PFSK-1 (cell line): Measurements from ENCODE around the gene FGD4.

Source experiments
- FOXP2 ChIP-seq: optimal IDR thresholded peaks from 2 replicates; pipeline ENCODE3; 2011; ENCODE audit warnings: borderline replicate concordance, control low read depth, inconsistent platforms; ENCODE audit not compliant: insufficient read depth; ENCODE audit errors: extremely low read length, extremely low read depth
- POLR2AphosphoS5 ChIP-seq: IDR thresholded peaks from 2 replicates; pipeline ENCODE4 v1.6.1; 2012; ENCODE audit warnings: low read depth, mild to moderate bottlenecking, control low read depth, low read length, moderate library complexity
- SIN3A ChIP-seq: IDR thresholded peaks from 2 replicates; pipeline ENCODE4 v1.6.1; 2012; ENCODE audit warnings: mild to moderate bottlenecking, low read length, moderate library complexity, borderline replicate concordance; ENCODE audit not compliant: insufficient read depth
- TAF1 ChIP-seq: IDR thresholded peaks from 2 replicates; pipeline ENCODE4 v1.6.1; 2012; ENCODE audit warnings: low read length, control low read depth, borderline replicate concordance; ENCODE audit not compliant: insufficient read depth
- TF ChIP-seq, protein P1 (sequence below), 2 experiments: IDR thresholded peaks; 2 replicates each; pipeline versions ENCODE4 v1.6.1 to v1.8.0; 2011 to 2012; ENCODE audit warnings: low read depth in 2 of 2, low read length in 2 of 2, control low read depth in 1 of 2, inconsistent platforms in 1 of 2, mild to moderate bottlenecking in 1 of 2, moderate library complexity in 1 of 2; ENCODE audit not compliant: insufficient read depth in 1 of 2

- no peak for TF ChIP-seq POLR2AphosphoS5
- TF ChIP-seq TAF1: no peak
- no peak for TF ChIP-seq SIN3A
- TF ChIP-seq, protein P1, sequence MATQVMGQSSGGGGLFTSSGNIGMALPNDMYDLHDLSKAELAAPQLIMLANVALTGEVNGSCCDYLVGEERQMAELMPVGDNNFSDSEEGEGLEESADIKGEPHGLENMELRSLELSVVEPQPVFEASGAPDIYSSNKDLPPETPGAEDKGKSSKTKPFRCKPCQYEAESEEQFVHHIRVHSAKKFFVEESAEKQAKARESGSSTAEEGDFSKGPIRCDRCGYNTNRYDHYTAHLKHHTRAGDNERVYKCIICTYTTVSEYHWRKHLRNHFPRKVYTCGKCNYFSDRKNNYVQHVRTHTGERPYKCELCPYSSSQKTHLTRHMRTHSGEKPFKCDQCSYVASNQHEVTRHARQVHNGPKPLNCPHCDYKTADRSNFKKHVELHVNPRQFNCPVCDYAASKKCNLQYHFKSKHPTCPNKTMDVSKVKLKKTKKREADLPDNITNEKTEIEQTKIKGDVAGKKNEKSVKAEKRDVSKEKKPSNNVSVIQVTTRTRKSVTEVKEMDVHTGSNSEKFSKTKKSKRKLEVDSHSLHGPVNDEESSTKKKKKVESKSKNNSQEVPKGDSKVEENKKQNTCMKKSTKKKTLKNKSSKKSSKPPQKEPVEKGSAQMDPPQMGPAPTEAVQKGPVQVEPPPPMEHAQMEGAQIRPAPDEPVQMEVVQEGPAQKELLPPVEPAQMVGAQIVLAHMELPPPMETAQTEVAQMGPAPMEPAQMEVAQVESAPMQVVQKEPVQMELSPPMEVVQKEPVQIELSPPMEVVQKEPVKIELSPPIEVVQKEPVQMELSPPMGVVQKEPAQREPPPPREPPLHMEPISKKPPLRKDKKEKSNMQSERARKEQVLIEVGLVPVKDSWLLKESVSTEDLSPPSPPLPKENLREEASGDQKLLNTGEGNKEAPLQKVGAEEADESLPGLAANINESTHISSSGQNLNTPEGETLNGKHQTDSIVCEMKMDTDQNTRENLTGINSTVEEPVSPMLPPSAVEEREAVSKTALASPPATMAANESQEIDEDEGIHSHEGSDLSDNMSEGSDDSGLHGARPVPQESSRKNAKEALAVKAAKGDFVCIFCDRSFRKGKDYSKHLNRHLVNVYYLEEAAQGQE (IDR thresholded peaks at IDR 0.05; ENCODE audit: insufficient read depth in 1 of 2, low read depth in 2 of 2, low read length in 2 of 2): no peak
- TF ChIP-seq FOXP2: no peak
These were observed 162.6 kb downstream of the FGD4 start for GRCh38 chr12:32561931-32562341.
